Gastrocnemius medialis (tissue), 4 donors: Measurements from ENCODE around the gene RASA4B. TPM values are rescaled to one million over a fixed set of nuclear protein-coding genes. Genes with fewer than 3 reads are reported as not detected.
A peak's percentile ranks its signal among the peaks of the same experiment; 100 is the strongest.
"Not testable (repeated sequence)": the region's sequence is repeated elsewhere in the genome, so short reads cannot be mapped to it uniquely, and the experiment has no call there.

Source experiments
- ATAC-seq, 2 donors: fragments of 150-250 bp; one replicate each; pipeline ENCODE4 v1.9.1; 2016
- DNase-seq, 2 donors: peaks; one replicate each; pipeline ENCODE4 v3.0.0-alpha.2; 2019
- H3K27ac ChIP-seq, 4 donors: fragments of 200-600 bp; sonication (generic); 1 replicate in 1 of 4; 2 replicates in 3 of 4; pipeline ENCODE4 v1.5.1; 2016 to 2018; ENCODE audit warnings: mild to moderate bottlenecking in 2 of 4, moderate library complexity in 1 of 4
- H3K27me3 ChIP-seq, 3 donors: fragments of 200-600 bp; sonication (generic) in 2 of 3; 1 replicate in 1 of 3; 2 replicates in 2 of 3; pipeline versions ENCODE4 v1.5.1 to v1.6.0; 2016 to 2019; ENCODE audit warnings: mild to moderate bottlenecking in 1 of 3, moderate library complexity in 1 of 3
- H3K36me3 ChIP-seq, 2 donors: fragments of 200-600 bp; sonication (generic) in 1 of 2; one replicate each; pipeline ENCODE4 v1.5.1; 2017 to 2018
- H3K4me1 ChIP-seq, 2 donors: fragments of 200-600 bp; sonication (generic) in 1 of 2; one replicate each; pipeline ENCODE4 v1.5.1; 2016 to 2017; ENCODE audit warnings: mild to moderate bottlenecking in 2 of 2
- H3K4me3 ChIP-seq, 4 donors: fragments of 200-600 bp; sonication (generic) in 3 of 4; 1 replicate in 1 of 4; 2 replicates in 3 of 4; pipeline ENCODE4 v1.5.1; 2016 to 2019; ENCODE audit warnings: mild to moderate bottlenecking in 2 of 4
- H3K9me3 ChIP-seq, 3 donors: fragments of 200-600 bp; sonication (generic) in 2 of 3; 1 replicate in 1 of 3; 2 replicates in 2 of 3; pipeline ENCODE4 v1.5.1; 2016 to 2019
- in situ Hi-C, 4 donors: fragments of 200-750 bp; cut with MboI; loops; one replicate each; pipeline versions ENCODE4 v1.15.0 to v1.8.0; 2017; ENCODE audit warnings: low sequenced_read_pairs in 4 of 4
- intact Hi-C: fragments of 100-400 bp; cut with DNase I; formaldehyde crosslinking; loops from one replicate; pipeline ENCODE4 v1.15.1; 2023; ENCODE audit warnings: low total_unique reads
- total RNA-seq, 4 donors: library from RNA; depleted of rRNA; stranded (reverse); fragments of >200 nt; gene quantifications; one replicate each; pipeline versions ENCODE4 v1.1.0 to v1.2.3, GENCODE V29; 2016

The RASA4B gene
- total RNA-seq, 4 donors from 2014 or later: 38.0 to 127 (median 86.0) TPM

- intact Hi-C loops, H3K27ac ChIP-seq, ATAC-seq, in situ Hi-C loops, H3K9me3 ChIP-seq, H3K27me3 ChIP-seq, DNase-seq, H3K4me3 ChIP-seq, H3K36me3 ChIP-seq, H3K4me1 ChIP-seq: not testable (repeated sequence)
Measured at GRCh38 chr7:102527822-102528793, 10.5 kb upstream of the RASA4B start.

DNA sequence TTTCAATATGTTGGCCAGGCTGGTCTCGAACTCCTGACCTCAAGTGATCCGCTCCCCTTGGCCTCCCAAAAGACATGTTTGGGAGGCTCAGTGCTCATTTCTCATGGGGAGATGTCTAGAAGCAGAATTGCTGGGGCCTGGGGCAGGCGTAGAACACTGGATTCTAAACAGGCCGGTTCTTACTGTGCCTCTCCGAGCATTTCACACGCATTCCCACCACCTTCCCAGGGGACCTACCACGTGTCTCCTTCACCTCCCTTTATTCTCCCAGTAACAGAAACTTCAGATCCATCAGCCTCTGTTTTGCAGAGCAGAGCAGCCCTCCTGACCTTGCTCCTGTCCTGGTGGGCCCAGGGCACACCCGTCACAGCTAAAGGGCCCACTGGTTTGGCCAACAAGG lies 9.6 kb upstream of the RASA4B start:
- H3K4me1 ChIP-seq, DNase-seq, H3K27ac ChIP-seq, H3K27me3 ChIP-seq, intact Hi-C loops, ATAC-seq, H3K36me3 ChIP-seq, H3K9me3 ChIP-seq, in situ Hi-C loops, H3K4me3 ChIP-seq: not testable (repeated sequence)

DNA sequence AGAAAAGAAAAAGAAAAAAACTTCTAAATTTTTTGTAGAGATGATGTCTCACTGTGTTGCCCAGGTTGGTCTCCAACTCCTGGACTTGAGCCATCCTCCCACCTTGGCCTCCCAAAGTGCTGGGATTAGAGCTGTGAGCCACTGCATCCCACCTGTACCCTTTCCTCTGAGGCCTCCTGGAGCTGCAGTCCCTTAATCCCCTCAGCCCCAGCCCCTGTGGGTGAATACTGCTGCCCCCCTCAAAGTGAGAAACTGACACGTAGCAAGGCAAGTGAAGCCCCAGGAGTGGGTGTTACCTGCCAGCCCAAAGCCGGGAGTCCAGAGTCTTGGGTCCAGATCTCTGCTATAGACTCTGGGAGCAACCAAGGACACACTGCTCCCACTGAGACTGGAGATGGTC lies 7.2 kb upstream of the RASA4B start:
- H3K27me3 ChIP-seq, H3K4me1 ChIP-seq, H3K36me3 ChIP-seq, DNase-seq, in situ Hi-C loops, H3K27ac ChIP-seq, H3K9me3 ChIP-seq, ATAC-seq, intact Hi-C loops, H3K4me3 ChIP-seq: not testable (repeated sequence)

DNA sequence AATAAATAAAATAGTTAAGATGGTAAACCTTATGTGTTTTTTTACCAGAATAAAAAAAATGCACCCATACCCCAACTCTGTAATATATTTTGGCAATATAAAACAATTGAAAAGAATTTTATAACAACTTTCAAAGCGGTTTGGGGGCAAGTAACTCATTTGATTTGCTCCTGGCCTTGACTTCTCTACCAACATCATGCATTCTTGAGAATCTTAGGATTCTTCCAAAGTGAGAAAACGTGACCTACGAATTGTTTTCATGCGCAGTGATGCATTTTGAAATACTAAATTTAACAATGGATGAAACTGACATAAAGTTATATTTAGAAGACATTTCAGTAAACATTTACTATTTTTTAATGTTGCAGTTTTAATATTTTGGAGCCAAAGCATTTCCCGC lies 3.2 kb upstream of the RASA4B start:
- in situ Hi-C loops, ATAC-seq, intact Hi-C loops: not testable (repeated sequence)

GRCh38 chr7:102516951-102517350 lies 626 bp downstream of the RASA4B start:
- H3K4me1 ChIP-seq, DNase-seq, H3K9me3 ChIP-seq, H3K36me3 ChIP-seq, intact Hi-C loops, H3K27ac ChIP-seq, H3K27me3 ChIP-seq, in situ Hi-C loops, H3K4me3 ChIP-seq: not testable (repeated sequence)
- peak; percentile 28 to 38 for ATAC-seq

More for the DNA sequence above, 3.2 kb upstream of the RASA4B start:
- H3K9me3 ChIP-seq, H3K4me3 ChIP-seq, H3K27me3 ChIP-seq, H3K27ac ChIP-seq, H3K36me3 ChIP-seq, H3K4me1 ChIP-seq, DNase-seq: not testable (repeated sequence)

DNA sequence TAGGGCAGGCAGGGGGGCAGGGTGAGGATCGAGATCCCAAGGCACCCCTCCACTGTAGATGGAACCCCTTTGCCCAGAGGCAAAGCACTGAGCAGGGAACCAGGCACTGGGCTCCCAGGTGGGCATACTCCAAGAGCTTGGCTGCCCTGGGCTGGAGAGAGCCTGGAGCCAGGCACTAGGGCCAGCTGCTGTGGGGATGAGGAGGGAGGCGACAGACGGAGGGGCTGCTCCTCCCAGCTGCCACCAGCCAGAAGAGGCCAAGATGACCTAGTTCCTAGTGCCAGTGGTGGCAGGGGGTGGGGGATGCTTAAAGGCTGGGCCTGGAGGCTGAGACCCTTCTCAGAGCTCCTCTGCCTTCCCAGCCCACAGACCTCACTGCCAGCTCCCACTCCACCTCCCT lies 1.7 kb downstream of the RASA4B start:
- H3K4me1 ChIP-seq, intact Hi-C loops, H3K4me3 ChIP-seq, H3K27me3 ChIP-seq, H3K36me3 ChIP-seq, in situ Hi-C loops, DNase-seq, H3K27ac ChIP-seq, H3K9me3 ChIP-seq: not testable (repeated sequence)
- ATAC-seq: peak; percentile 4 to 17

DNA sequence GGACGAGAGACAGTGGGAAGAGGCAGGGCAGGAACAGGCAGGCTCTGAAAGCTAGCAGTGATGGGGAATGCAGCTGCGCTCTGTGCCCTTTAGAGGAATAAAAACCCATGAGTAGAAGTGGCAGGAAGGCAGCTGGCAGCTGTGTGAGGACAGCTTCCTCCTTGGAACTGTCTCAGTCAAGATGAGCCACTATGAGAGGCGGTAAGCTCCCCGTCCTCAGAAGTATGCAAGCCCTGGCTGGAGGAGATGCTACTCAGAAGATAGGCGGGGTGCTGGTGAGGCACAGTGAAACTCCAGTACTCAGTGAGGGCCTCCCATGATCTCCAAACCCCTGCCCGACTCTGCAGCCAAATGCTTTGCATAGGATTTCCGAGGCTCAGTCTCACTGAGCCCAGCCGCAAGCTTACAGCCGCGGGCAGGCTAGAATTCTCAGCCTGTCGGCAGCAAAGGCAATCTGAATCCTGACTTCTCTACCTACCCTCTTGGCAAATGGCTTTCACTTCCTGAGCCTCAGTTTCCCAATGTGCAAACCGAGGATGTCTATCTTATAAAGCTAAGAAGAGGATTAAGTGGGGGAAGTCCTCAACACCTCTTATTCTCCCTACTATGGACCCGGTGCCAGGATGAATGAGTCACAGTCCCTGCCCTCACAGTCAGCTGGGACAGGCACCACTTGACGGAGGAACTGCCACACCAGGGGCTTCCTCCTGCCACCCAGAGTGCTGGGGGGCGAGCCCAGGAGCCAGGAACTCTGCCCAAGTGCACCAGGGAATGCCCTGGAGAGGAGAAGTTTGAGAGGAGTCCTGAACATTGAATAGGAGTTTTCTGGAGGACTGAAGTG lies 2.5 kb downstream of the RASA4B start:
- H3K36me3 ChIP-seq, H3K27me3 ChIP-seq, intact Hi-C loops, H3K4me1 ChIP-seq, in situ Hi-C loops, H3K4me3 ChIP-seq, H3K9me3 ChIP-seq: not testable (repeated sequence)
- ATAC-seq (peak; percentile 43 to 51), DNase-seq (peak; percentile 5 to 52)
- peak overlapping the region; percentile 77 to 85 (median 78) for H3K27ac ChIP-seq

- ATAC-seq: peak; percentile 16 to 38
- H3K36me3 ChIP-seq, H3K9me3 ChIP-seq, H3K27me3 ChIP-seq, in situ Hi-C loops, intact Hi-C loops, H3K4me1 ChIP-seq: not testable (repeated sequence)
- Histone ChIP-seq H3K27ac (peak overlapping the region; percentile 83 to 89 (median 86)), H3K4me3 (peak overlapping the region; percentile 5 to 50 (median 45))
- DNase-seq: peak; percentile 65 to 81
Measured at GRCh38 chr7:102512642-102513221, 4.8 kb downstream of the RASA4B start.

- DNase-seq, H3K36me3 ChIP-seq, H3K4me1 ChIP-seq, intact Hi-C loops, H3K9me3 ChIP-seq, in situ Hi-C loops, H3K27me3 ChIP-seq, H3K4me3 ChIP-seq: not testable (repeated sequence)
- H3K27ac ChIP-seq: peak overlapping the region in 1 of 4 donors; percentile 89
- peak; percentile 22 to 24 for ATAC-seq
Measured at GRCh38 chr7:102511860-102512522, 5.6 kb downstream of the RASA4B start.

DNA sequence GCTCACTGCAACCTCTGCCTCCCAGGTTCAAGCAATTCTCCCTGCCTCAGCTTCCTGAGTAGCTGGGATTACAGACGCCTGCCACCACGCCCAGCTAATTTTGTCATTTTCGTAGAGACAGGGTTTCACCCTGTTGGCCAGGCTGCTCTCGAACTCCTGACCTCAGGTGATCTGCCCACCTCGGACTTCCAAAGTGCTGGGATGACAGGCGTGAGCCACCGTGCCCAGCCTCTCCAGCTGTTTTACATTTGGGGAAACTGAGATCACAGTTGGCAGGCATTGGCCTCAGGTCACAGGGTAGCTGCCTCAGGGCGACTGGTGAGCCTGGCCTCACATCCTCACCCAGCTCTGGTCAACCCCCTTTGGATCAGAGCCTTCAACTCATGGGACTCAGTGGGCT lies 7.0 kb downstream of the RASA4B start:
- H3K9me3 ChIP-seq, H3K36me3 ChIP-seq, ATAC-seq, in situ Hi-C loops, intact Hi-C loops, H3K4me3 ChIP-seq, H3K27me3 ChIP-seq, H3K4me1 ChIP-seq: not testable (repeated sequence)
- peak in 1 of 2 donors; percentile 45 for DNase-seq
- peak overlapping the region; percentile 52 to 82 (median 72) for H3K27ac ChIP-seq
